Liver (tissue), 3 donors: ENCODE data around the gene FAM43A.

ENCODE experiments used
- EGR1 ChIP-seq, 2 donors: IDR thresholded peaks; 2 replicates each; pipeline ENCODE4 v1.6.1; 2016 to 2018; ENCODE audit warnings: antibody characterized with exemption in 2 of 2, low read depth in 2 of 2
- HNF4A ChIP-seq, 2 donors: conservative IDR thresholded peaks; 2 replicates each; pipeline ENCODE4 v1.6.1; 2016; ENCODE audit warnings: antibody characterized with exemption in 2 of 2, mild to moderate bottlenecking in 2 of 2
- RAD21 ChIP-seq, 2 donors: IDR thresholded peaks; 2 replicates each; pipeline ENCODE4 v1.6.1; 2016; ENCODE audit warnings: antibody characterized with exemption in 2 of 2, mild to moderate bottlenecking in 2 of 2
- SP1 ChIP-seq: IDR thresholded peaks from 2 replicates; pipeline ENCODE4 v1.6.1; 2018; ENCODE audit warnings: antibody characterized with exemption, mild to moderate bottlenecking
- TAF1 ChIP-seq: conservative IDR thresholded peaks from 2 replicates; pipeline ENCODE4 v1.6.1; 2016; ENCODE audit warnings: antibody characterized with exemption, mild to moderate bottlenecking
- YY1 ChIP-seq: IDR thresholded peaks from 2 replicates; pipeline ENCODE4 v1.6.1; 2016; ENCODE audit warnings: antibody characterized with exemption, mild to moderate bottlenecking
- TF ChIP-seq, protein P1 (sequence below): fragments of 150-350 bp; IDR thresholded peaks from 2 replicates; pipeline ENCODE4 v1.5.1; 2017; ENCODE audit warnings: improper control_type of control experiment, low read depth, low read length; ENCODE audit not compliant: missing input control
- TF ChIP-seq, protein P2 (sequence below): IDR thresholded peaks from 2 replicates; pipeline ENCODE4 v1.6.1; 2016; ENCODE audit warnings: antibody characterized with exemption
- TF ChIP-seq, protein P3 (sequence below): IDR thresholded peaks from 2 replicates; pipeline ENCODE4 v1.6.1; 2016; ENCODE audit warnings: antibody characterized with exemption, mild to moderate bottlenecking
- donor health status: healthy.
- donor health status: healthy.

DNA sequence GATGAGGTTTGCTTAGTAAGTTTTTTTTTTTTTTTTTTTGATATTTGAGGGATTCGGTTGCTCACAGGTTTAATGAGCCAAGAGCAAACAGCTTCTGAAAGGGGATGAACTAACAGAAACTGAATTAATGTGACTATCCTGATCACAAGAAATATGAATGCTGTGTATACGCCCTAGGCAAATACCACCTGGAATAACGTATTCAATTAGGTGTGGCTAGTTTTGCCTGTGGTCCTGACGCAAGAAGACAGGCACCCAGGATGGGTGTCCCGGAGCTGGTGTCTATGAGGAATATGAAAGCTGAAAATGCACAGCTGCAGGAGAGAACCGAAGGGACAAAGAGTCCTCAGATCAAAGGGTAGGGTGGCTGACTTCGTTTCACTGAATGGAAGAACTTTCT is 28.2 kb upstream of the FAM43A start:
- TF ChIP-seq, protein P1, sequence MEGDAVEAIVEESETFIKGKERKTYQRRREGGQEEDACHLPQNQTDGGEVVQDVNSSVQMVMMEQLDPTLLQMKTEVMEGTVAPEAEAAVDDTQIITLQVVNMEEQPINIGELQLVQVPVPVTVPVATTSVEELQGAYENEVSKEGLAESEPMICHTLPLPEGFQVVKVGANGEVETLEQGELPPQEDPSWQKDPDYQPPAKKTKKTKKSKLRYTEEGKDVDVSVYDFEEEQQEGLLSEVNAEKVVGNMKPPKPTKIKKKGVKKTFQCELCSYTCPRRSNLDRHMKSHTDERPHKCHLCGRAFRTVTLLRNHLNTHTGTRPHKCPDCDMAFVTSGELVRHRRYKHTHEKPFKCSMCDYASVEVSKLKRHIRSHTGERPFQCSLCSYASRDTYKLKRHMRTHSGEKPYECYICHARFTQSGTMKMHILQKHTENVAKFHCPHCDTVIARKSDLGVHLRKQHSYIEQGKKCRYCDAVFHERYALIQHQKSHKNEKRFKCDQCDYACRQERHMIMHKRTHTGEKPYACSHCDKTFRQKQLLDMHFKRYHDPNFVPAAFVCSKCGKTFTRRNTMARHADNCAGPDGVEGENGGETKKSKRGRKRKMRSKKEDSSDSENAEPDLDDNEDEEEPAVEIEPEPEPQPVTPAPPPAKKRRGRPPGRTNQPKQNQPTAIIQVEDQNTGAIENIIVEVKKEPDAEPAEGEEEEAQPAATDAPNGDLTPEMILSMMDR: no peak
- no peak for TF ChIP-seq SP1
- TF ChIP-seq TAF1: no peak
- TF ChIP-seq, protein P2, sequence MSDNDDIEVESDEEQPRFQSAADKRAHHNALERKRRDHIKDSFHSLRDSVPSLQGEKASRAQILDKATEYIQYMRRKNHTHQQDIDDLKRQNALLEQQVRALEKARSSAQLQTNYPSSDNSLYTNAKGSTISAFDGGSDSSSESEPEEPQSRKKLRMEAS: no peak
- TF ChIP-seq EGR1 (IDR thresholded peaks at IDR 0.05; ENCODE audit: low read depth in 2 of 2): no peak
- TF ChIP-seq YY1: no peak
- TF ChIP-seq, protein P3, sequence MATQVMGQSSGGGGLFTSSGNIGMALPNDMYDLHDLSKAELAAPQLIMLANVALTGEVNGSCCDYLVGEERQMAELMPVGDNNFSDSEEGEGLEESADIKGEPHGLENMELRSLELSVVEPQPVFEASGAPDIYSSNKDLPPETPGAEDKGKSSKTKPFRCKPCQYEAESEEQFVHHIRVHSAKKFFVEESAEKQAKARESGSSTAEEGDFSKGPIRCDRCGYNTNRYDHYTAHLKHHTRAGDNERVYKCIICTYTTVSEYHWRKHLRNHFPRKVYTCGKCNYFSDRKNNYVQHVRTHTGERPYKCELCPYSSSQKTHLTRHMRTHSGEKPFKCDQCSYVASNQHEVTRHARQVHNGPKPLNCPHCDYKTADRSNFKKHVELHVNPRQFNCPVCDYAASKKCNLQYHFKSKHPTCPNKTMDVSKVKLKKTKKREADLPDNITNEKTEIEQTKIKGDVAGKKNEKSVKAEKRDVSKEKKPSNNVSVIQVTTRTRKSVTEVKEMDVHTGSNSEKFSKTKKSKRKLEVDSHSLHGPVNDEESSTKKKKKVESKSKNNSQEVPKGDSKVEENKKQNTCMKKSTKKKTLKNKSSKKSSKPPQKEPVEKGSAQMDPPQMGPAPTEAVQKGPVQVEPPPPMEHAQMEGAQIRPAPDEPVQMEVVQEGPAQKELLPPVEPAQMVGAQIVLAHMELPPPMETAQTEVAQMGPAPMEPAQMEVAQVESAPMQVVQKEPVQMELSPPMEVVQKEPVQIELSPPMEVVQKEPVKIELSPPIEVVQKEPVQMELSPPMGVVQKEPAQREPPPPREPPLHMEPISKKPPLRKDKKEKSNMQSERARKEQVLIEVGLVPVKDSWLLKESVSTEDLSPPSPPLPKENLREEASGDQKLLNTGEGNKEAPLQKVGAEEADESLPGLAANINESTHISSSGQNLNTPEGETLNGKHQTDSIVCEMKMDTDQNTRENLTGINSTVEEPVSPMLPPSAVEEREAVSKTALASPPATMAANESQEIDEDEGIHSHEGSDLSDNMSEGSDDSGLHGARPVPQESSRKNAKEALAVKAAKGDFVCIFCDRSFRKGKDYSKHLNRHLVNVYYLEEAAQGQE: no peak
- no peak for TF ChIP-seq RAD21 (IDR thresholded peaks at IDR 0.05)
- TF ChIP-seq HNF4A (conservative IDR thresholded peaks at IDR 0.05): no peak
